Keratinocyte (primary cell): ENCODE data around the gene CDS2. TPM values are rescaled to one million over a fixed set of nuclear protein-coding genes. Genes with fewer than 3 reads are reported as not detected.

ENCODE experiments used
- DNase-seq: peaks from one replicate; pipeline ENCODE4 v3.0.0-alpha.2; 2011; ENCODE audit warnings: low read depth, missing footprints, low spot score
- FAIRE-seq: peaks from 2 replicates; lab custom pipeline; 2011; peaks lifted over from hg19 to GRCh38; lab: Jason Lieb, UNC
- H2AFZ ChIP-seq: 2 replicates; pipeline ENCODE4 v1.6.0; 2012; ENCODE audit warnings: low read length, control low read depth, inconsistent platforms; ENCODE audit not compliant: control insufficient read depth
- H3K27ac ChIP-seq: 2 replicates; pipeline ENCODE4 v1.5.1; 2011; ENCODE audit warnings: low read length; ENCODE audit not compliant: control insufficient read depth, insufficient read depth
- H3K27me3 ChIP-seq: 3 replicates; pipeline ENCODE4 v1.6.0; 2011; ENCODE audit warnings: low read length; ENCODE audit not compliant: control insufficient read depth, insufficient read depth; ENCODE audit errors: extremely low read depth
- H3K36me3 ChIP-seq, 2 experiments: 2 replicates in 1 of 2; 3 replicates in 1 of 2; pipeline ENCODE4 v1.5.1; 2011; ENCODE audit warnings: low read length in 2 of 2, mild to moderate bottlenecking in 1 of 2; ENCODE audit not compliant: control insufficient read depth in 2 of 2, insufficient read depth in 2 of 2; ENCODE audit errors: extremely low read depth in 1 of 2
- H3K4me1 ChIP-seq: 3 replicates; pipeline ENCODE4 v1.5.1; 2011; ENCODE audit warnings: low read length; ENCODE audit not compliant: control insufficient read depth, insufficient read depth; ENCODE audit errors: extremely low read depth
- H3K4me2 ChIP-seq: 3 replicates; pipeline ENCODE4 v1.6.0; 2011; ENCODE audit warnings: low read depth, low read length; ENCODE audit not compliant: control insufficient read depth, insufficient read depth; ENCODE audit errors: extremely low read depth
- H3K4me3 ChIP-seq, 3 experiments: fragments of 200-600 bp in 1 of 3; sonication (generic) in 1 of 3; 2 replicates in 2 of 3; 3 replicates in 1 of 3; pipeline ENCODE4 v1.5.1; 2011 to 2016; ENCODE audit warnings: low read length in 3 of 3, mild to moderate bottlenecking in 3 of 3, control low read depth in 2 of 3, inconsistent platforms in 1 of 3, low read depth in 1 of 3, mixed read lengths in 1 of 3, mixed run types in 1 of 3, moderate library complexity in 1 of 3; ENCODE audit not compliant: control insufficient read depth in 2 of 3, insufficient read depth in 2 of 3; ENCODE audit errors: extremely low read depth in 1 of 3
- H3K79me2 ChIP-seq: 2 replicates; pipeline ENCODE4 v1.6.0; 2012; ENCODE audit warnings: low read length; ENCODE audit not compliant: control insufficient read depth, insufficient read depth
- H3K9ac ChIP-seq: 3 replicates; pipeline ENCODE4 v1.6.0; 2011; ENCODE audit warnings: low read length; ENCODE audit not compliant: control insufficient read depth, insufficient read depth; ENCODE audit errors: extremely low read depth
- H3K9me1 ChIP-seq: 3 replicates; pipeline ENCODE4 v1.6.0; 2011; ENCODE audit warnings: low read length; ENCODE audit not compliant: control insufficient read depth, insufficient read depth; ENCODE audit errors: extremely low read depth
- H3K9me3 ChIP-seq: 2 replicates; pipeline ENCODE4 v1.5.1; 2012; ENCODE audit warnings: low read depth, low read length; ENCODE audit not compliant: control insufficient read depth
- H4K20me1 ChIP-seq: 3 replicates; pipeline ENCODE4 v1.6.0; 2011; ENCODE audit warnings: low read length; ENCODE audit not compliant: control insufficient read depth, insufficient read depth; ENCODE audit errors: extremely low read depth
- EZH2 ChIP-seq: IDR thresholded peaks from one replicate; pipeline ENCODE4 v1.6.1; 2012; ENCODE audit warnings: inconsistent platforms, mild to moderate bottlenecking, low read length, moderate library complexity
- dilution Hi-C: fragments of 300-500 bp; cut with MboI; formaldehyde crosslinking; loops from one replicate; pipeline ENCODE4 v1.7.0; 2020; ENCODE audit warnings: low sequenced_read_pairs; ENCODE audit not compliant: extremely low pct_ligation_motif_present
- polyA plus RNA-seq, 5 experiments: library from polyadenylated mRNA; depleted of rRNA in 3 of 5; stranded (reverse) in 3 of 5; stranded (forward) in 1 of 5; unstranded in 1 of 5; fragments of >200 nt; gene quantifications; 1 replicate in 1 of 5; 2 replicates in 3 of 5; 3 replicates in 1 of 5; pipeline versions ENCODE4 v1.2.1 to v1.2.3, GENCODE V29; 2011 to 2012; ENCODE audit warnings: missing spikeins in 2 of 5, low read depth in 1 of 5, low replicate concordance in 1 of 5
- TF ChIP-seq, protein P1 (sequence below), 3 experiments: IDR thresholded peaks in 1 of 3; conservative IDR thresholded peaks in 1 of 3; optimal IDR thresholded peaks in 1 of 3; 2 replicates in 2 of 3; 3 replicates in 1 of 3; pipeline versions ENCODE3 to v1.5.1; 2011; ENCODE audit warnings: low read length in 3 of 3, mild to moderate bottlenecking in 3 of 3, moderate library complexity in 2 of 3, control low read depth in 1 of 3, inconsistent platforms in 1 of 3; ENCODE audit not compliant: insufficient read depth in 2 of 3; ENCODE audit errors: extremely low read depth in 1 of 3

Gene CDS2
- polyA plus RNA-seq, 1 donor (not counting 4 experiments of a cell fraction or from before 2014, with no cell fraction given) = 67.1 TPM

DNA sequence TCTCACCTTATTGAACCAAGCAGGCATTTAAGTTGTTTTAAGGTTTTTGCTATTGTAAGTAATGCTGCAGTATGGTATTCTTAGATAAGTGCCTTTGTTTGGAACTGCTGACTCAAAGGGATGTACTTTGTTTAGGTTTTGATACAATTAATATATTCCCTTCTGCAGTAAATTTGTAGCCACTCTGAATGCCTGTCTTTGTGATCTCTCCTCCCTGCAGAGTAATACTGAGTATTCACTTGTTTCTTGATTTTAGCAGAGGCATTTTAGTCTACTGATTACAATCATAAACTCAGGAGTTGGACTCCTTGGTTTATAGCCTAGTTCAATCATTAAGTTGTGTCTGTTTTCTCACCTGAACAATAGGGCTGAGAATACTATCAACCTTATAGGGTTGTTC is 13.4 kb downstream of the CDS2 start:
- FAIRE-seq (no peak), DNase-seq (no peak)

GRCh38 chr20:5141615-5142014 is 14.8 kb downstream of the CDS2 start:
- Histone ChIP-seq H3K9me1 (no peaks in the 10 kb centered on the region), H3K9me3 (no peaks in the 10 kb centered on the region), H3K36me3 (no peaks in the 10 kb centered on the region), H4K20me1 (no peaks in the 10 kb centered on the region), H2AFZ (no peak overlapping the region), H3K4me1 (peaks cover 4% of the 10 kb centered on the region), H3K79me2 (peaks cover 57% of the 10 kb centered on the region), H3K9ac (no peak overlapping the region), H3K4me3 (no peak overlapping the region), H3K27ac (no peak overlapping the region), H3K27me3 (no peaks in the 10 kb centered on the region), H3K4me2 (no peak overlapping the region)
- TF ChIP-seq, protein P1, sequence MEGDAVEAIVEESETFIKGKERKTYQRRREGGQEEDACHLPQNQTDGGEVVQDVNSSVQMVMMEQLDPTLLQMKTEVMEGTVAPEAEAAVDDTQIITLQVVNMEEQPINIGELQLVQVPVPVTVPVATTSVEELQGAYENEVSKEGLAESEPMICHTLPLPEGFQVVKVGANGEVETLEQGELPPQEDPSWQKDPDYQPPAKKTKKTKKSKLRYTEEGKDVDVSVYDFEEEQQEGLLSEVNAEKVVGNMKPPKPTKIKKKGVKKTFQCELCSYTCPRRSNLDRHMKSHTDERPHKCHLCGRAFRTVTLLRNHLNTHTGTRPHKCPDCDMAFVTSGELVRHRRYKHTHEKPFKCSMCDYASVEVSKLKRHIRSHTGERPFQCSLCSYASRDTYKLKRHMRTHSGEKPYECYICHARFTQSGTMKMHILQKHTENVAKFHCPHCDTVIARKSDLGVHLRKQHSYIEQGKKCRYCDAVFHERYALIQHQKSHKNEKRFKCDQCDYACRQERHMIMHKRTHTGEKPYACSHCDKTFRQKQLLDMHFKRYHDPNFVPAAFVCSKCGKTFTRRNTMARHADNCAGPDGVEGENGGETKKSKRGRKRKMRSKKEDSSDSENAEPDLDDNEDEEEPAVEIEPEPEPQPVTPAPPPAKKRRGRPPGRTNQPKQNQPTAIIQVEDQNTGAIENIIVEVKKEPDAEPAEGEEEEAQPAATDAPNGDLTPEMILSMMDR (optimal IDR thresholded peaks at IDR 0.05 in 1 of 3, IDR thresholded peaks at IDR 0.05 in 1 of 3, conservative IDR thresholded peaks at IDR 0.05 in 1 of 3; ENCODE audit: extremely low read depth in 1 of 3, insufficient read depth in 2 of 3, low read length in 3 of 3) = no peak
- TF ChIP-seq EZH2 = no peak
- DNase-seq (no peak), FAIRE-seq (no peak)
- dilution Hi-C loops = no loop called here

More for the DNA sequence above, 13.4 kb downstream of the CDS2 start:
- no peaks in the 10 kb centered on the region for H3K27me3 ChIP-seq
- no peak overlapping the region for H3K4me3 ChIP-seq
- H2AFZ ChIP-seq = no peak overlapping the region
- H4K20me1 ChIP-seq = peaks cover 5% of the 10 kb centered on the region
- H3K9me3 ChIP-seq = no peaks in the 10 kb centered on the region
- no peaks in the 10 kb centered on the region for H3K9me1 ChIP-seq
- TF ChIP-seq, protein P1 (optimal IDR thresholded peaks at IDR 0.05 in 1 of 3, IDR thresholded peaks at IDR 0.05 in 1 of 3, conservative IDR thresholded peaks at IDR 0.05 in 1 of 3; ENCODE audit: extremely low read depth in 1 of 3, insufficient read depth in 2 of 3, low read length in 3 of 3) = no peak
- no peak for TF ChIP-seq EZH2
- dilution Hi-C loops = no loop called here
- no peak overlapping the region for H3K9ac ChIP-seq
- H3K36me3 ChIP-seq = peaks cover 0 to 2% of the 10 kb centered on the region in 2 experiments
- no peak overlapping the region for H3K27ac ChIP-seq
- H3K4me1 ChIP-seq = peaks cover 14% of the 10 kb centered on the region
- peaks cover 62% of the 10 kb centered on the region for H3K79me2 ChIP-seq
- H3K4me2 ChIP-seq = no peak overlapping the region
